ENCODE results near the gene PPP6R2. TPM values are rescaled to one million over a fixed set of nuclear protein-coding genes. Genes with fewer than 3 reads are reported as not detected.

The PPP6R2 gene
- polyA plus RNA-seq, 2 of the 4 experiments (the other 2 are of a cell fraction): 9.6 to 14.7 TPM

DNA sequence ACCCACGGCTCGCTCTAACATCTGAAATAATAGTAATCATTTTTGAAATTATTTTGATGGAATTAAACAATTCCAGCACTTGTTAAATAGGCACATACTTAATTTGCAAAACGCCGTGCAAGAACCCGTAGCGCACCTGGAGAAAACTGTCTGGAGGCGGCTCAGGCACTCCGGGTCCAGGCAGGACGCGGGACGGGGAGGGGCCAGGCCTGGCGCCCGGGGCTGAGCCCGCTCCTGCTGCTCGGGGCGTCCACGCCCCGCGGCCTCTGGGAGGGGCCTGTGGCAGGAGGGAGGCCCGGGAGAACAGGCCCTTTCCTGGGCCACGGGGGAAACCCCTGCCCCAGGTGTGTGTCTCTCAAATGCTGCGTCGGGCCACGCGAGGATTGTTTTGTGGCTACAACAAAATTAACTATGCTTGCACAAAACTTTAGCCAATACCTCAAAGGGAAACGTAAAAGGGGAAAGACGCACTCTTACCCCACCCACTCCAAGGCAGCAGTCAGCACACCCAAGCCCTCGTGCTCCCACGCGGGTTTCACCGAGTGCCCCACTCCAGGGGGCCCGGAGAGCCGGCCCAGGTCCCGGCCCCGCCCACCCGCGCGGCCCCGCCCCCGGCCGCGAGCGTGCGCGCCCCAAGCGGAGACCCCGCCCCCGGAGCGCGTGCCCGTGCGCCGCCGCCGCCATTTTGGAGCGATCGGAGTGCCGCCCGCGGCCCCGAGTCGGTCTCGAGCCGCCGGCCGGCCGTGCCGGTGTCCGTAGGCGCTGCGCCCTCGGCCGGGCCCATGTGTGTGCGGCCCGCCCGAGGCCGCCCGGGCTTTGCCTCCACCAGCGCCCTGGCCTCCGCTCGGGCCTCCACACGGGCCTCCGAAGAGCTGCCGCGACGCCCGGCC lies at the start of gene PPP6R2 (continued):
- TF ChIP-seq ZSCAN20 (CRISPR knock-in tag; IDR thresholded peaks at IDR 0.05): no peak
- TF ChIP-seq, protein P1, sequence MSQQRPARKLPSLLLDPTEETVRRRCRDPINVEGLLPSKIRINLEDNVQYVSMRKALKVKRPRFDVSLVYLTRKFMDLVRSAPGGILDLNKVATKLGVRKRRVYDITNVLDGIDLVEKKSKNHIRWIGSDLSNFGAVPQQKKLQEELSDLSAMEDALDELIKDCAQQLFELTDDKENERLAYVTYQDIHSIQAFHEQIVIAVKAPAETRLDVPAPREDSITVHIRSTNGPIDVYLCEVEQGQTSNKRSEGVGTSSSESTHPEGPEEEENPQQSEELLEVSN (IDR thresholded peaks at IDR 0.05; ENCODE audit: borderline replicate concordance, low read depth): peak; percentile 30; the same call in 1 of the 2 replicates
- peak in 1 of 2 experiments; percentile 66; a peak in 2 of 5 replicates for TF ChIP-seq JUN (IDR thresholded peaks at IDR 0.05)
- TF ChIP-seq RFX5 (IDR thresholded peaks at IDR 0.05): no peak
- TF ChIP-seq CEBPB (IDR thresholded peaks at IDR 0.05): no peak
- TF ChIP-seq, protein P2, sequence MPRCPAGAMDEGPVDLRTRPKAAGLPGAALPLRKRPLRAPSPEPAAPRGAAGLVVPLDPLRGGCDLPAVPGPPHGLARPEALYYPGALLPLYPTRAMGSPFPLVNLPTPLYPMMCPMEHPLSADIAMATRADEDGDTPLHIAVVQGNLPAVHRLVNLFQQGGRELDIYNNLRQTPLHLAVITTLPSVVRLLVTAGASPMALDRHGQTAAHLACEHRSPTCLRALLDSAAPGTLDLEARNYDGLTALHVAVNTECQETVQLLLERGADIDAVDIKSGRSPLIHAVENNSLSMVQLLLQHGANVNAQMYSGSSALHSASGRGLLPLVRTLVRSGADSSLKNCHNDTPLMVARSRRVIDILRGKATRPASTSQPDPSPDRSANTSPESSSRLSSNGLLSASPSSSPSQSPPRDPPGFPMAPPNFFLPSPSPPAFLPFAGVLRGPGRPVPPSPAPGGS (IDR thresholded peaks at IDR 0.05): peak; percentile 36; the same call in 1 of the 3 replicates
- no peak for TF ChIP-seq MAFK (IDR thresholded peaks at IDR 0.05; ENCODE audit: partially characterized antibody)
- TF ChIP-seq ZC3H11A (IDR thresholded peaks at IDR 0.05): no peak
- no peak for TF ChIP-seq CBX2 (IDR thresholded peaks at IDR 0.05; ENCODE audit: borderline replicate concordance, low read depth)
- no peak; the same call in 1 of the 2 replicates for TF ChIP-seq POLR2A (IDR thresholded peaks at IDR 0.05; ENCODE audit: low read length)
- TF ChIP-seq, protein P3, sequence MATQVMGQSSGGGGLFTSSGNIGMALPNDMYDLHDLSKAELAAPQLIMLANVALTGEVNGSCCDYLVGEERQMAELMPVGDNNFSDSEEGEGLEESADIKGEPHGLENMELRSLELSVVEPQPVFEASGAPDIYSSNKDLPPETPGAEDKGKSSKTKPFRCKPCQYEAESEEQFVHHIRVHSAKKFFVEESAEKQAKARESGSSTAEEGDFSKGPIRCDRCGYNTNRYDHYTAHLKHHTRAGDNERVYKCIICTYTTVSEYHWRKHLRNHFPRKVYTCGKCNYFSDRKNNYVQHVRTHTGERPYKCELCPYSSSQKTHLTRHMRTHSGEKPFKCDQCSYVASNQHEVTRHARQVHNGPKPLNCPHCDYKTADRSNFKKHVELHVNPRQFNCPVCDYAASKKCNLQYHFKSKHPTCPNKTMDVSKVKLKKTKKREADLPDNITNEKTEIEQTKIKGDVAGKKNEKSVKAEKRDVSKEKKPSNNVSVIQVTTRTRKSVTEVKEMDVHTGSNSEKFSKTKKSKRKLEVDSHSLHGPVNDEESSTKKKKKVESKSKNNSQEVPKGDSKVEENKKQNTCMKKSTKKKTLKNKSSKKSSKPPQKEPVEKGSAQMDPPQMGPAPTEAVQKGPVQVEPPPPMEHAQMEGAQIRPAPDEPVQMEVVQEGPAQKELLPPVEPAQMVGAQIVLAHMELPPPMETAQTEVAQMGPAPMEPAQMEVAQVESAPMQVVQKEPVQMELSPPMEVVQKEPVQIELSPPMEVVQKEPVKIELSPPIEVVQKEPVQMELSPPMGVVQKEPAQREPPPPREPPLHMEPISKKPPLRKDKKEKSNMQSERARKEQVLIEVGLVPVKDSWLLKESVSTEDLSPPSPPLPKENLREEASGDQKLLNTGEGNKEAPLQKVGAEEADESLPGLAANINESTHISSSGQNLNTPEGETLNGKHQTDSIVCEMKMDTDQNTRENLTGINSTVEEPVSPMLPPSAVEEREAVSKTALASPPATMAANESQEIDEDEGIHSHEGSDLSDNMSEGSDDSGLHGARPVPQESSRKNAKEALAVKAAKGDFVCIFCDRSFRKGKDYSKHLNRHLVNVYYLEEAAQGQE (IDR thresholded peaks at IDR 0.05): no peak
- no peak for TF ChIP-seq HOXA7 (CRISPR knock-in tag; IDR thresholded peaks at IDR 0.05)
- TF ChIP-seq, protein P4, sequence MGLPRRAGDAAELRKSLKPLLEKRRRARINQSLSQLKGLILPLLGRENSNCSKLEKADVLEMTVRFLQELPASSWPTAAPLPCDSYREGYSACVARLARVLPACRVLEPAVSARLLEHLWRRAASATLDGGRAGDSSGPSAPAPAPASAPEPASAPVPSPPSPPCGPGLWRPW (IDR thresholded peaks at IDR 0.05): no peak

DNA sequence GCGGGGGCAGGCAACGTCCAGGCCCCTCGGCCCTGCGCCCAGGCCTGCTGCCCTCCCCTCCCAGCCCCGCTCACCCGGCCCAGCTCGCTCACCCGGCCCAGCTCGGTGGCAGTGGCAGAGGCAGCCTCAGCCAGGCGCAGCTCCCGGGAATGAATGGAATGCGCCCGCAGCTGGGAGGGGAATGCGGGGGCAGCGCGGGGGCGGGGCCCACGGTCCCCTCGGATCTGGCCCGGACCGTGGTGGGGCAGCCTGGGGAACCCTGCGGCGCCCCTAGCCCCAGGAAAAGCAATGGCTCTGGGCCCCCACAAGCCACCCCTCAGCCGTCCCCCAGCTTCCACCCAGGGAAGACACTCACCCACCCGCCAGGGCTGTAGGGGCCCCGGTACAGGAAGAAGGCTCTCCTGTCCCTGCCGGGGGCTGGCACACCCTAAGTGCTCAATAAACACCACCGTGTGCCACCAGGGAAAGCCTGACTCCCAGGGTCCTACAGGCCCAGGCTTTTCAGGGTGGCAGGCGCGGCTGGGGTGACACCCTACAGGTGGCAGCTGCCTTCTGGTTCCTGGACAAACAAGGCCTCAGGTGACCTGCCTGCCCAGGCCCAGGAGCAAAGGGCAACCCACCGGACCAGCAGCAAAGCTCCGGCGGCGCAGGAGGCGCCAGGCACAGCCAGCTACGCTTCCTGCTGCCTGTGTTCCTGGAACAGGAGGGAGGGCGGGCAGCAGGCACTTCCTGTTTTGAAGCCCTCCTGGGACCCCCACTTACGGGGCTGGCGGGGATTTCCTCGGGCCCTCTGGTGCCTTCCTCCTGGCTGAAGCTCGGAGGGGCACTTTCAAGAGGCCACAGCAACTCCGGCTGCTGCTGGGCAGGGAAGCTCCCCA lies 49.4 kb upstream of the PPP6R2 start:
- Histone ChIP-seq H3K9me3 (no peaks in the 10 kb centered on the region), H3K4me2 (peak overlapping the region; percentile 92), H3K27ac (peak overlapping the region; percentile 92 to 94), H3K4me3 (peak overlapping the region; percentile 35), H3K4me1 (peaks cover 48% of the 10 kb centered on the region)
- DNase-seq (ENCODE audit: low read depth in 1 of 2, low spot score in 1 of 2) (peak in 1 of 2 experiments; percentile 62), ATAC-seq (peak; percentile 71 to 84), FAIRE-seq (no peak)
- 21% methylated on average over 3 of the region's 42 CpGs for WGBS (ENCODE audit: missing lambda C conversion rate)
- CTCF ChIA-PET: interaction anchor here (0.8 to 5.2 kb wide), 11 partner anchors 9 to 327 kb away, joined by 3 to 35 read pairs (median 4); partner anchors contain the start of gene DENND6B
- POLR2A ChIA-PET: interaction anchor here (0.6 to 2.4 kb wide), 5 partner anchors 11 to 180 kb away, joined by 3 to 11 read pairs (median 3); no protein-coding TSS in a partner anchor
- TF ChIP-seq POLR2AphosphoS2 (conservative IDR thresholded peaks at IDR 0.05; ENCODE audit: low read length): no peak
- TF ChIP-seq, protein P5, sequence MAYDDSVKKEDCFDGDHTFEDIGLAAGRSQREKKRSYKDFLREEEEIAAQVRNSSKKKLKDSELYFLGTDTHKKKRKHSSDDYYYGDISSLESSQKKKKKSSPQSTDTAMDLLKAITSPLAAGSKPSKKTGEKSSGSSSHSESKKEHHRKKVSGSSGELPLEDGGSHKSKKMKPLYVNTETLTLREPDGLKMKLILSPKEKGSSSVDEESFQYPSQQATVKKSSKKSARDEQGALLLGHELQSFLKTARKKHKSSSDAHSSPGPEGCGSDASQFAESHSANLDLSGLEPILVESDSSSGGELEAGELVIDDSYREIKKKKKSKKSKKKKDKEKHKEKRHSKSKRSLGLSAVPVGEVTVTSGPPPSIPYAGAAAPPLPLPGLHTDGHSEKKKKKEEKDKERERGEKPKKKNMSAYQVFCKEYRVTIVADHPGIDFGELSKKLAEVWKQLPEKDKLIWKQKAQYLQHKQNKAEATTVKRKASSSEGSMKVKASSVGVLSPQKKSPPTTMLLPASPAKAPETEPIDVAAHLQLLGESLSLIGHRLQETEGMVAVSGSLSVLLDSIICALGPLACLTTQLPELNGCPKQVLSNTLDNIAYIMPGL (CRISPR knock-in tag; IDR thresholded peaks at IDR 0.05; ENCODE audit: borderline replicate concordance): no peak
- TF ChIP-seq, protein P6, sequence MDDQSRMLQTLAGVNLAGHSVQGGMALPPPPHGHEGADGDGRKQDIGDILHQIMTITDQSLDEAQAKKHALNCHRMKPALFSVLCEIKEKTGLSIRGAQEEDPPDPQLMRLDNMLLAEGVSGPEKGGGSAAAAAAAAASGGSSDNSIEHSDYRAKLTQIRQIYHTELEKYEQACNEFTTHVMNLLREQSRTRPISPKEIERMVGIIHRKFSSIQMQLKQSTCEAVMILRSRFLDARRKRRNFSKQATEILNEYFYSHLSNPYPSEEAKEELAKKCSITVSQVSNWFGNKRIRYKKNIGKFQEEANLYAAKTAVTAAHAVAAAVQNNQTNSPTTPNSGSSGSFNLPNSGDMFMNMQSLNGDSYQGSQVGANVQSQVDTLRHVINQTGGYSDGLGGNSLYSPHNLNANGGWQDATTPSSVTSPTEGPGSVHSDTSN (IDR thresholded peaks at IDR 0.05): 0 out of 2 replicates have a peak, but pooled peaks have one; percentile 31

Measured in A549 (cell line).